Lung (tissue), 12 donors: ENCODE data around the gene ALOX12B. TPM values are rescaled to one million over a fixed set of nuclear protein-coding genes. Genes with fewer than 3 reads are reported as not detected.

ENCODE experiments used
- ATAC-seq: fragments of 200-7000 bp; cut with Tn5 transposase; one replicate; pipeline ENCODE4 v1.9.1; 2020; ENCODE audit warnings: moderate number of reproducible peaks; ENCODE audit not compliant: insufficient read depth, low FRiP score
- DNase-seq, 3 donors: peaks; one replicate each; pipeline ENCODE4 v3.0.0-alpha.2; 2013 to 2017
- H3K27ac ChIP-seq, 2 donors: one replicate each; pipeline ENCODE4 v1.5.1; 2013; ENCODE audit warnings: mild to moderate bottlenecking in 2 of 2, moderate library complexity in 2 of 2, control low read depth in 1 of 2, inconsistent platforms in 1 of 2, low read depth in 1 of 2, low read length in 1 of 2
- H3K27me3 ChIP-seq, 3 donors: one replicate each; pipeline ENCODE4 v1.5.1; 2013; ENCODE audit warnings: low read length in 2 of 3; ENCODE audit not compliant: control insufficient read depth in 3 of 3, insufficient read depth in 3 of 3
- H3K36me3 ChIP-seq, 4 donors: one replicate each; pipeline ENCODE4 v1.5.1; 2013; ENCODE audit warnings: low read length in 4 of 4, mild to moderate bottlenecking in 1 of 4, moderate library complexity in 1 of 4; ENCODE audit not compliant: control insufficient read depth in 4 of 4, insufficient read depth in 4 of 4
- H3K4me1 ChIP-seq, 5 donors: one replicate each; pipeline ENCODE4 v1.5.1; 2013; ENCODE audit warnings: low read length in 5 of 5, mild to moderate bottlenecking in 2 of 5, moderate library complexity in 1 of 5; ENCODE audit not compliant: control insufficient read depth in 5 of 5, insufficient read depth in 5 of 5
- H3K4me3 ChIP-seq: one replicate; pipeline ENCODE4 v1.5.1; 2013; ENCODE audit warnings: mild to moderate bottlenecking, control low read depth, moderate library complexity
- H3K9ac ChIP-seq, 2 donors: one replicate each; pipeline ENCODE4 v1.5.1; 2013; ENCODE audit warnings: low read length in 2 of 2, control low read depth in 1 of 2; ENCODE audit not compliant: insufficient read depth in 1 of 2
- H3K9me3 ChIP-seq, 4 donors: one replicate each; pipeline ENCODE4 v1.5.1; 2013; ENCODE audit warnings: low read length in 3 of 4, mild to moderate bottlenecking in 1 of 4, moderate library complexity in 1 of 4; ENCODE audit not compliant: control insufficient read depth in 4 of 4, insufficient read depth in 3 of 4
- WGBS, 2 donors: extraction: QIAGEN DNeasy Blood & Tissue Kit; methylation state at CpG; one replicate each; pipeline ENCODE4 v1.1.7; 2013; 5-methylcytosine and 5-hydroxymethylcytosine counted together
- polyA plus RNA-seq, 2 donors: library from polyadenylated mRNA; stranded (reverse); fragments of 200-250 nt; gene quantifications; one replicate each; pipeline ENCODE4 v1.2.1, GENCODE V29; 2013
- total RNA-seq, 2 donors: library from RNA; depleted of rRNA in 1 of 2; stranded (reverse); fragments of >200 nt in 1 of 2; gene quantifications; one replicate each; pipeline ENCODE4 v1.2.1, GENCODE V29; 2014 to 2021
- TF ChIP-seq, protein P1 (sequence below): IDR thresholded peaks from 2 replicates; pipeline ENCODE4 v1.5.1; 2012; ENCODE audit warnings: mild to moderate bottlenecking; ENCODE audit errors: control extremely low read depth, extremely low read depth
- donor health status: control.
- donor health status: control.
- donor health status: Bipolar disorder and iron deficiency.
- donor health status: healthy.
- donor health status: DM: yes; HTN: yes; CAD: no.

The ALOX12B gene
- total and polyA plus RNA-seq, 4 donors = 0.06 to 0.48 (median 0.46) TPM; not detected in 1

DNA sequence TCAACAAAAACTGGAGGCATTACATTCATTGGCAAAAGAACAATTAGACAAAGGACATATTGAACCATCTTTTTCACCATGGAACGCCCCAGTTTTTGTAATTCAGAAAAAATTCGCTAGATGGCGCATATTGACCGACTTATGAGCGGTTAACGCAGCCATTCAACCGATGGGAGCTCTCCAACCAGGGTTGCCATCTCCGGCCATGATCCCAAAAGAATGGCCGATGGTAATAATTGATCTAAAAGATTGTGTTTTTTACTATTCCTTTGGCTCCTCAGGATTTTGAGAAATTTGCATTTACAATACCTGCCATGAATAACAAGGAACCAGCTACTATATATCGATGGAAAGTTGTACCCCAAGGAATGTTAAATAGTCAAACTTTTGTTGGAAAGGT, 27.2 kb downstream of the ALOX12B start:
- 6 to 7% methylated on average over 10 of the region's 10 CpGs for WGBS, 2 donors
- Histone ChIP-seq H3K4me3 (no peak overlapping the region), H3K9me3 (no peaks in the 10 kb centered on the region), H3K36me3 (no peaks in the 10 kb centered on the region), H3K9ac (no peak overlapping the region), H3K27ac (no peak overlapping the region), H3K4me1 (peaks cover 0 to 11% (median 4%) of the 10 kb centered on the region in 5 donors), H3K27me3 (peaks cover 0 to 60% (median 54%) of the 10 kb centered on the region in 3 donors)
- TF ChIP-seq, protein P1, sequence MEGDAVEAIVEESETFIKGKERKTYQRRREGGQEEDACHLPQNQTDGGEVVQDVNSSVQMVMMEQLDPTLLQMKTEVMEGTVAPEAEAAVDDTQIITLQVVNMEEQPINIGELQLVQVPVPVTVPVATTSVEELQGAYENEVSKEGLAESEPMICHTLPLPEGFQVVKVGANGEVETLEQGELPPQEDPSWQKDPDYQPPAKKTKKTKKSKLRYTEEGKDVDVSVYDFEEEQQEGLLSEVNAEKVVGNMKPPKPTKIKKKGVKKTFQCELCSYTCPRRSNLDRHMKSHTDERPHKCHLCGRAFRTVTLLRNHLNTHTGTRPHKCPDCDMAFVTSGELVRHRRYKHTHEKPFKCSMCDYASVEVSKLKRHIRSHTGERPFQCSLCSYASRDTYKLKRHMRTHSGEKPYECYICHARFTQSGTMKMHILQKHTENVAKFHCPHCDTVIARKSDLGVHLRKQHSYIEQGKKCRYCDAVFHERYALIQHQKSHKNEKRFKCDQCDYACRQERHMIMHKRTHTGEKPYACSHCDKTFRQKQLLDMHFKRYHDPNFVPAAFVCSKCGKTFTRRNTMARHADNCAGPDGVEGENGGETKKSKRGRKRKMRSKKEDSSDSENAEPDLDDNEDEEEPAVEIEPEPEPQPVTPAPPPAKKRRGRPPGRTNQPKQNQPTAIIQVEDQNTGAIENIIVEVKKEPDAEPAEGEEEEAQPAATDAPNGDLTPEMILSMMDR = peak; percentile 78
- ATAC-seq (no peak), DNase-seq (peak; percentile 55 to 81 (median 74))

DNA sequence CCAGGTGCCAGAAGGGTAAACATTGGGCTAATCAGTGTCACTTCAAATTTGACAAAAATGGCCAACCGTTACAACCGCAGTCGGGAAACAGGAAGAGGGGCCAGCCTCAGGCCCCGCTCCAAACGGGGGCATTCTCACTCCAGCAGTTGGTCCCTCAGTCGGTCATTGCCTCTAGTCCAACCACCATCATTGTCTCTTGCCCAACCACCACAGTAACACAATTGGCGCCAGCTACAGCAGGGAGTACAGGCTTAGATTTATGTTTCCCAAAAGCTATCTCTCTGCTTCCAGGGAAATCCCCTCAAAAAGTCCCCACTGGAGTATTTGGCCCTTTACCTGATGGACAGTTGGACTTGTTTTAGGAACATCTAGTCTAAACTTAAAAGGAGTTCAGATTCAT, 28.4 kb downstream of the ALOX12B start:
- no peak for ATAC-seq
- Histone ChIP-seq H3K4me1 (peaks cover 0 to 11% (median 4%) of the 10 kb centered on the region in 5 donors), H3K9me3 (no peaks in the 10 kb centered on the region), H3K4me3 (peak overlapping the region; percentile 26), H3K27me3 (peaks cover 0 to 54% (median 46%) of the 10 kb centered on the region in 3 donors), H3K9ac (no peak overlapping the region), H3K27ac (peak overlapping the region in 1 of 2 donors; percentile 48), H3K36me3 (no peaks in the 10 kb centered on the region)
- 6 to 8% methylated on average over 7 of the region's 7 CpGs for WGBS, 2 donors
- TF ChIP-seq, protein P1 = no peak
- no peak for DNase-seq

DNA sequence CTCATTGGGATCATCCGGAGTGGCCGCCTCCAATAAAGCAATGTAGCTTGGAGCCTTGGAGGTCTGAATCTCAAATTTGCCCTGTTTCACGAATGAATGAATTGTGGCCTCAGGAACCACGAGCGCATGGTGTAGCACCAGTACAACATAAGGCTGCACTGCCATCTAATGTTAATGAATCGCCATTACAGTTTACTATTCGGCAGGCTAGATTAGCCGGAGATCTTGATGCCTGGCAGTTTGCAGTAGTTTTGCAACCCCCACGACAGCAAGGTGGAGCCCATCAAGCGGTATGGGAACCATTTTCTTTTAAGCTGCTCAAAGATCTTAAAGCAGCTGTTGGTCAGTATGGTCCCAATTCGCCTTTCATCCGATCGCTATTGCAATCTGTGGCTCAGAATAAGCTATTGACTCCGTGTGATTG, 29.8 kb downstream of the ALOX12B start:
- DNase-seq (peak; percentile 62 to 87 (median 84)), ATAC-seq (peak; percentile 68)
- H3K4me3 ChIP-seq = no peak overlapping the region
- no peaks in the 10 kb centered on the region for H3K36me3 ChIP-seq
- H3K27ac ChIP-seq = peak overlapping the region in 1 of 2 donors; percentile 21
- H3K9me3 ChIP-seq = no peaks in the 10 kb centered on the region
- H3K9ac ChIP-seq = no peak overlapping the region
- peaks cover 0 to 8% (median 2%) of the 10 kb centered on the region in 5 donors for H3K4me1 ChIP-seq
- WGBS, 2 donors = 8 to 11% methylated on average over 14 of the region's 14 CpGs
- TF ChIP-seq, protein P1 = peak; percentile 90
- H3K27me3 ChIP-seq = peaks cover 0 to 44% (median 34%) of the 10 kb centered on the region in 3 donors
